Measurements from ENCODE around the gene GCG.
A peak's percentile ranks its signal among the peaks of the same experiment; 100 is the strongest.

The GCG gene

GRCh38 chr2:162175714-162176113 is 23.7 kb upstream of the GCG start:
- DNase-seq (ENCODE audit: extremely low read depth, low read depth) = no peak
- no peak for TF ChIP-seq CTCF (IDR thresholded peaks at IDR 0.05; ENCODE audit: low read depth, low read length, missing control alignments)
- no peak overlapping the region for H3K4me3 ChIP-seq (replicated peaks; ENCODE audit: low read depth, low read length)

- DNase-seq (ENCODE audit: extremely low read depth, low read depth) = peak; percentile 31
- no peak for TF ChIP-seq CTCF (IDR thresholded peaks at IDR 0.05; ENCODE audit: low read depth, low read length, missing control alignments)
- H3K4me3 ChIP-seq (replicated peaks; ENCODE audit: low read depth, low read length) = no peak overlapping the region
These were observed 22.7 kb upstream of the GCG start for GRCh38 chr2:162174746-162175145.

- H3K4me3 ChIP-seq (replicated peaks; ENCODE audit: low read depth, low read length) = no peak overlapping the region
- DNase-seq (ENCODE audit: extremely low read depth, low read depth) = no peak
- no peak for TF ChIP-seq CTCF (IDR thresholded peaks at IDR 0.05; ENCODE audit: low read depth, low read length, missing control alignments)
These were observed 20.8 kb upstream of the GCG start for GRCh38 chr2:162172802-162173370.

- no peak for DNase-seq (ENCODE audit: extremely low read depth, low read depth)
- no peak for TF ChIP-seq CTCF (IDR thresholded peaks at IDR 0.05; ENCODE audit: low read depth, low read length, missing control alignments)
- H3K4me3 ChIP-seq (replicated peaks; ENCODE audit: low read depth, low read length) = no peak overlapping the region
These were observed 14.7 kb upstream of the GCG start for GRCh38 chr2:162166745-162167144.

- DNase-seq (ENCODE audit: extremely low read depth, low read depth) = no peak
- TF ChIP-seq CTCF (IDR thresholded peaks at IDR 0.05; ENCODE audit: low read depth, low read length, missing control alignments) = no peak
- H3K4me3 ChIP-seq (replicated peaks; ENCODE audit: low read depth, low read length) = no peak overlapping the region
These were observed 14.1 kb upstream of the GCG start for GRCh38 chr2:162166174-162166573.

- no peak for DNase-seq (ENCODE audit: extremely low read depth, low read depth)
- no peak for TF ChIP-seq CTCF (IDR thresholded peaks at IDR 0.05; ENCODE audit: low read depth, low read length, missing control alignments)
- H3K4me3 ChIP-seq (replicated peaks; ENCODE audit: low read depth, low read length) = no peak overlapping the region
These were observed 12.8 kb upstream of the GCG start for GRCh38 chr2:162164802-162165201.

- no peak overlapping the region for H3K4me3 ChIP-seq (replicated peaks; ENCODE audit: low read depth, low read length)
- TF ChIP-seq CTCF (IDR thresholded peaks at IDR 0.05; ENCODE audit: low read depth, low read length, missing control alignments) = no peak
- no peak for DNase-seq (ENCODE audit: extremely low read depth, low read depth)
These were observed 7.4 kb upstream of the GCG start for GRCh38 chr2:162159446-162159845.
